Caco-2 (cell line): ENCODE measurements around the gene CACNA1I. TPM values are rescaled to one million over a fixed set of nuclear protein-coding genes. Genes with fewer than 3 reads are reported as not detected.

Experiments
- BruUV-seq: library from RNA; stranded (reverse); fragments of 400-500 nt; replicated peaks from 2 replicates; lab custom pipeline; 2021; lab: Mats Ljungman, UMichigan
- CTCF ChIA-PET: fragments of 300-600 bp; sonication (Branson Sonifier 250); formaldehyde crosslinking; loops from one replicate; lab custom pipeline; 2022; ENCODE audit warnings: antibody characterized with exemption; lab: Charles Lee
- POLR2A ChIA-PET: fragments of 300-600 bp; sonication (Branson Sonifier 250); formaldehyde crosslinking; loops from one replicate; lab custom pipeline; 2022; ENCODE audit warnings: antibody characterized with exemption; lab: Charles Lee
- DNase-seq, 2 experiments: peaks; one replicate each; pipeline versions ENCODE4 v3.0.0 to v3.0.0-alpha.2; 2020 to 2022
- H3K27me3 ChIP-seq: replicated peaks from 2 replicates; pipeline ENCODE4 v1.6.0; 2011; ENCODE audit warnings: low read length; ENCODE audit not compliant: control insufficient read depth, insufficient read depth
- H3K36me3 ChIP-seq: 2 replicates; pipeline ENCODE4 v1.5.1; 2011; ENCODE audit warnings: low read length; ENCODE audit not compliant: control insufficient read depth, insufficient read depth
- H3K4me1 ChIP-seq: fragments of 250-450 bp; sonication (Bioruptor Pico); 2 replicates; pipeline ENCODE4 v1.5.1; 2020; ENCODE audit warnings: mild to moderate bottlenecking
- H3K4me3 ChIP-seq: 2 replicates; pipeline ENCODE4 v1.5.1; 2011; ENCODE audit warnings: low read depth, mild to moderate bottlenecking, control low read depth, low read length
- H3K9me3 ChIP-seq: fragments of 250-450 bp; sonication (Bioruptor Pico); 2 replicates; pipeline ENCODE4 v1.5.1; 2020; ENCODE audit warnings: mild to moderate bottlenecking, moderate library complexity
- H3K27ac Mint-ChIP-seq: one replicate; pipeline ENCODE4 v1.8.0; 2022; ENCODE audit warnings: mixed read lengths; ENCODE audit not compliant: unreplicated experiment
- H3K27me3 Mint-ChIP-seq: one replicate; pipeline ENCODE4 v1.8.0; 2022; ENCODE audit warnings: mixed read lengths; ENCODE audit not compliant: insufficient read depth, unreplicated experiment
- H3K36me3 Mint-ChIP-seq: one replicate; pipeline ENCODE4 v1.8.0; 2022; ENCODE audit warnings: mild to moderate bottlenecking, mixed read lengths; ENCODE audit not compliant: insufficient read depth, unreplicated experiment
- H3K4me1 Mint-ChIP-seq: one replicate; pipeline ENCODE4 v1.8.0; 2022; ENCODE audit warnings: low read depth, mixed read lengths; ENCODE audit not compliant: unreplicated experiment
- H3K4me3 Mint-ChIP-seq: one replicate; pipeline ENCODE4 v1.8.0; 2022; ENCODE audit warnings: mild to moderate bottlenecking, moderate library complexity, mixed read lengths; ENCODE audit not compliant: unreplicated experiment
- H3K9me3 Mint-ChIP-seq: one replicate; pipeline ENCODE4 v1.8.0; 2022; ENCODE audit warnings: mixed read lengths; ENCODE audit not compliant: unreplicated experiment
- intact Hi-C: fragments of 100-400 bp; cut with micrococcal nuclease; formaldehyde crosslinking; loops from one replicate; pipeline ENCODE4 v1.10.0; 2022; ENCODE audit not compliant: unreplicated experiment
- total RNA-seq: library from RNA; stranded (reverse); gene quantifications from 2 replicates; pipeline ENCODE4 v1.2.3, GENCODE V29; 2022
- TF ChIP-seq, protein P1 (sequence below), 2 experiments: fragments of 200-600 bp in 1 of 2; IDR thresholded peaks; 1 replicate in 1 of 2; 2 replicates in 1 of 2; pipeline versions ENCODE4 v1.5.1 to v1.8.0; 2011 to 2022; ENCODE audit warnings: antibody characterized with exemption in 1 of 2, control low read depth in 1 of 2, inconsistent platforms in 1 of 2, low read depth in 1 of 2, low read length in 1 of 2, mild to moderate bottlenecking in 1 of 2, moderate library complexity in 1 of 2; ENCODE audit not compliant: insufficient read depth in 1 of 2, severe bottlenecking in 1 of 2, unreplicated experiment in 1 of 2

The CACNA1I gene
- total RNA-seq, 1 experiment from 2014 or later = not detected

DNA sequence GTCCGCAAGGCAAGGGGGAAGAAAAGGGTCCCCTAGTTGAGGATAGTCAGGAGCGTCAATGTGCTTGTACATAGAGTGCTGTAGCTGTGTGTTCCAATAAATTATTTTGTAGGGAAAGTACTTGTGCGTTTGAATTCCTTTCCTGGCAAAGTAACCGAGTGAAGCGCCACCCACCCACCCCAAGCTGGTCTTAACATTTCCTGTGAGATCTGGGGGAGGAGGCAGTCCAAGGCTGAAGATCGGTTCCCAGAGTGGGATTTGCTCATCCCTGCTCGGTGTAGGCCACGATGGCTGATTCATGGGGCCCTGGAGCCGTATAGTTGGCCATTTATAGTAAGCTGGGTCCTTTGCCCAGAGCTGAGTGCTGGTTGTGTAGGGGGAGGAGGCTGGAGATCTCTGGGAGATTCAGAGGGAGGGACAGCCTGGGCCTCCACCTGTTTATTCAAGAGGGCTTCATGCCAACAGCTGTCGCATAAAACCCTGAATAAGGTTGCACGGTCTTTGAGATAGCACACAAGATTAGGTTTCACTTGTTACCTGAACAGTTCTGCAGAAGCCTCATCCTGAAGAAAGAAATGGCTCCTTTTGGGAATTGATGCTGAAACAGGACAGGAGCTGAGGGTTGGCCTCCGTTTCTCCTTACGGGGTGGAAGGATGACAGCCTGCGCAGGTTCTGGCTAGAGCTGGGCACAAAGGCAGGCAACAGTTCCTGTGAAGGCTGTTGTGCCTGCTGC lies 47.8 kb upstream of the CACNA1I start:
- H3K27ac Mint-ChIP-seq = peak overlapping the region; percentile 98
- peak overlapping the region; percentile 79 for H3K4me3 Mint-ChIP-seq
- no peaks in the 10 kb centered on the region for H3K27me3 ChIP-seq
- TF ChIP-seq, protein P1, sequence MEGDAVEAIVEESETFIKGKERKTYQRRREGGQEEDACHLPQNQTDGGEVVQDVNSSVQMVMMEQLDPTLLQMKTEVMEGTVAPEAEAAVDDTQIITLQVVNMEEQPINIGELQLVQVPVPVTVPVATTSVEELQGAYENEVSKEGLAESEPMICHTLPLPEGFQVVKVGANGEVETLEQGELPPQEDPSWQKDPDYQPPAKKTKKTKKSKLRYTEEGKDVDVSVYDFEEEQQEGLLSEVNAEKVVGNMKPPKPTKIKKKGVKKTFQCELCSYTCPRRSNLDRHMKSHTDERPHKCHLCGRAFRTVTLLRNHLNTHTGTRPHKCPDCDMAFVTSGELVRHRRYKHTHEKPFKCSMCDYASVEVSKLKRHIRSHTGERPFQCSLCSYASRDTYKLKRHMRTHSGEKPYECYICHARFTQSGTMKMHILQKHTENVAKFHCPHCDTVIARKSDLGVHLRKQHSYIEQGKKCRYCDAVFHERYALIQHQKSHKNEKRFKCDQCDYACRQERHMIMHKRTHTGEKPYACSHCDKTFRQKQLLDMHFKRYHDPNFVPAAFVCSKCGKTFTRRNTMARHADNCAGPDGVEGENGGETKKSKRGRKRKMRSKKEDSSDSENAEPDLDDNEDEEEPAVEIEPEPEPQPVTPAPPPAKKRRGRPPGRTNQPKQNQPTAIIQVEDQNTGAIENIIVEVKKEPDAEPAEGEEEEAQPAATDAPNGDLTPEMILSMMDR (IDR thresholded peaks at IDR 0.05; ENCODE audit: insufficient read depth in 1 of 2, low read depth in 1 of 2, low read length in 1 of 2, severe bottlenecking in 1 of 2, unreplicated experiment in 1 of 2) = no peak
- BruUV-seq = no TSS peak
- H3K27me3 Mint-ChIP-seq = no peaks in the 10 kb centered on the region
- no peaks in the 10 kb centered on the region for H3K9me3 Mint-ChIP-seq
- ChIA-PET POLR2A (interaction anchor here (0.6 to 1.6 kb wide), 3 partner anchors 21 to 1311 kb away, joined by 3 to 8 read pairs (median 4); partner anchors contain the start of gene MIEF1), CTCF (no interaction called here)
- H3K36me3 ChIP-seq = peaks cover 5% of the 10 kb centered on the region; the same call in 1 of the 2 replicates
- intact Hi-C loops = loop anchor here (10.0 kb wide), 1 partner anchor 178 kb away; the partner anchor contains the start of gene SYNGR1
- H3K9me3 ChIP-seq = no peaks in the 10 kb centered on the region
- peaks cover 25% of the 10 kb centered on the region for H3K4me1 ChIP-seq
- DNase-seq = no peak
- H3K4me1 Mint-ChIP-seq = peaks cover 33% of the 10 kb centered on the region
- no peak overlapping the region for H3K4me3 ChIP-seq
- H3K36me3 Mint-ChIP-seq = peaks cover 91% of the 10 kb centered on the region

DNA sequence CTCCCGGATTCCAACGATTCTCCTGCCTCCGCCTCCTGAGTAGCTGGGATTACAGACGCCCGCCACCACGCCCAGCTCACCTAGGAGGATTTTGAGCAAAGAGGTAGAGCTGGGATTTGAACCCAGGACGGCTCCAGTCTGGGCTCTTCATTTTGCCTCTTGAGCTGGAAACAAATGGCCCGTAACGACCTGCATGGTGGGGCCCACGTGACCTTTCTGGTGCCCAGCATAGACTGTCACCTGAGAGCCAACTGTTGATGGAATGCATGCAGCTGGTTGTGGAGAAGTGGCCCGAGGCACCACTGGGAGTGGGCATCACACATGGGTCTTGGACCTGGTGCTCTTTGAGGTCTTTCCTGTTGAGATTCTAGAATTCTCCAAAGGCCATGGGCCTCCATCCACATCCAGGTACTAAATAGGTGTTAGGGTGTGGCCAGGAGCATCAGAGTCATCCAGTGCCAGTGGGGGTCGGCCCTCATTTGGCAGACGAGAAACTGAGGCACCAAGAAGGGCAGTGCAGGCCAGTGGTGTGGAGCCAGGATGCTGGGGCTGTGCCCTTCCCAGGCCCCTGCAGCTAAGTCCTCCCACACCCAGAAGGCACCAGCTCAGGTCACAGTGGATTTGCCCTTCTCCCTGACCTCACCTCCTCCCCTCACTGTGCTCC lies 46.3 kb upstream of the CACNA1I start:
- H3K4me3 Mint-ChIP-seq = peak overlapping the region; percentile 37
- TF ChIP-seq, protein P1 (IDR thresholded peaks at IDR 0.05; ENCODE audit: insufficient read depth in 1 of 2, low read depth in 1 of 2, low read length in 1 of 2, severe bottlenecking in 1 of 2, unreplicated experiment in 1 of 2) = no peak
- H3K27me3 ChIP-seq = no peaks in the 10 kb centered on the region
- H3K36me3 Mint-ChIP-seq = peaks cover 100% of the 10 kb centered on the region
- peaks cover 41% of the 10 kb centered on the region for H3K4me1 Mint-ChIP-seq
- peak overlapping the region; percentile 98 for H3K27ac Mint-ChIP-seq
- no peak for DNase-seq
- H3K4me1 ChIP-seq = peaks cover 37% of the 10 kb centered on the region
- intact Hi-C loops = loop anchor here (10.0 kb wide), 1 partner anchor 179 kb away; the partner anchor contains the start of gene SYNGR1
- ChIA-PET POLR2A (interaction anchor here (0.6 to 1.4 kb wide), 4 partner anchors 22 to 478 kb away, joined by 3 to 11 read pairs (median 6); partner anchors contain the start of gene MIEF1), CTCF (interaction anchor here (0.7 to 1.2 kb wide), 2 partner anchors 10 to 175 kb away, joined by 4 to 5 read pairs; no protein-coding TSS in a partner anchor)
- peaks cover 8% of the 10 kb centered on the region for H3K36me3 ChIP-seq
- BruUV-seq = no TSS peak
- H3K4me3 ChIP-seq = no peak overlapping the region
- H3K27me3 Mint-ChIP-seq = no peaks in the 10 kb centered on the region
- H3K9me3 Mint-ChIP-seq = no peaks in the 10 kb centered on the region
- no peaks in the 10 kb centered on the region for H3K9me3 ChIP-seq
